ENCODE measurements around the gene UPK1A.
"Not testable (repeated sequence)": the region's sequence is repeated elsewhere in the genome, so short reads cannot be mapped to it uniquely, and the experiment has no call there.

The UPK1A gene

GRCh38 chr19:35689836-35690235, 23.5 kb downstream of the UPK1A start:
- DNase-seq (ENCODE audit: low read depth in 3 of 3, low spot score in 1 of 3): no peak

GRCh38 chr19:35691106-35691505, 24.8 kb downstream of the UPK1A start:
- DNase-seq (ENCODE audit: low read depth in 3 of 3, low spot score in 1 of 3): not testable (repeated sequence)

GRCh38 chr19:35692010-35692409, 25.7 kb downstream of the UPK1A start:
- no peak for DNase-seq (ENCODE audit: low read depth in 3 of 3, low spot score in 1 of 3)

GRCh38 chr19:35693422-35693821, 27.1 kb downstream of the UPK1A start:
- no peak for DNase-seq (ENCODE audit: low read depth in 3 of 3, low spot score in 1 of 3)

GRCh38 chr19:35693835-35694599, 27.7 kb downstream of the UPK1A start:
- peak; percentile 76 to 89 (median 82) for DNase-seq (ENCODE audit: low read depth in 3 of 3, low spot score in 1 of 3)

GRCh38 chr19:35695895-35696422, 29.6 kb downstream of the UPK1A start:
- no peak for DNase-seq (ENCODE audit: low read depth in 3 of 3, low spot score in 1 of 3)

- DNase-seq (ENCODE audit: low read depth in 3 of 3, low spot score in 1 of 3): no peak
Measured at GRCh38 chr19:35696835-35697234, 30.5 kb downstream of the UPK1A start.

- peak; percentile 74 to 85 (median 84) for DNase-seq (ENCODE audit: low read depth in 3 of 3, low spot score in 1 of 3)
Measured at GRCh38 chr19:35702223-35703012, 36.1 kb downstream of the UPK1A start.

GRCh38 chr19:35703343-35703742, 37.0 kb downstream of the UPK1A start:
- no peak for DNase-seq (ENCODE audit: low read depth in 3 of 3, low spot score in 1 of 3)

GRCh38 chr19:35704218-35704617, 37.9 kb downstream of the UPK1A start, which contains the start of gene ZBTB32:
Gene ZBTB32 (plus strand): TSS chr19:35704558. CDS start chr19:35714627, 10,069 bp downstream.
- DNase-seq (ENCODE audit: low read depth in 3 of 3, low spot score in 1 of 3): no peak

- no peak for DNase-seq (ENCODE audit: low read depth in 3 of 3, low spot score in 1 of 3)
Measured at GRCh38 chr19:35708391-35708790, 42.1 kb downstream of the UPK1A start.

- peak in 1 of 3 donors; percentile 32 for DNase-seq (ENCODE audit: low read depth in 3 of 3, low spot score in 1 of 3)
Measured at GRCh38 chr19:35710784-35711723, 44.7 kb downstream of the UPK1A start.

- DNase-seq (ENCODE audit: low read depth in 3 of 3, low spot score in 1 of 3): no peak
Measured at GRCh38 chr19:35712567-35713505, 46.5 kb downstream of the UPK1A start.

GRCh38 chr19:35713506-35713850, 47.2 kb downstream of the UPK1A start:
- DNase-seq (ENCODE audit: low read depth in 3 of 3, low spot score in 1 of 3): no peak

- DNase-seq (ENCODE audit: low read depth in 3 of 3, low spot score in 1 of 3): no peak
Measured at GRCh38 chr19:35713904-35714495, 47.7 kb downstream of the UPK1A start.

- no peak for DNase-seq (ENCODE audit: low read depth in 3 of 3, low spot score in 1 of 3)
Measured at GRCh38 chr19:35714601-35715354, 48.5 kb downstream of the UPK1A start.

GRCh38 chr19:35715355-35715809, 49.1 kb downstream of the UPK1A start:
- DNase-seq (ENCODE audit: low read depth in 3 of 3, low spot score in 1 of 3): no peak

- no peak for DNase-seq (ENCODE audit: low read depth in 3 of 3, low spot score in 1 of 3)
Measured at GRCh38 chr19:35715981-35716800, 49.9 kb downstream of the UPK1A start.

Measured in stimulated activated CD4-positive, alpha-beta T cell treated with anti-CD3 and anti-CD28 coated beads, TNF-alpha, amount 100 ng/mL, for 1 hour (primary cell).